Breast epithelium (tissue), 3 donors: ENCODE data around the gene NHLRC4.

ENCODE experiments used
- CTCF ChIP-seq, 3 donors: fragments of 450-650 bp; IDR thresholded peaks; one replicate each; pipeline ENCODE4 v1.5.1; 2016 to 2017; ENCODE audit warnings: antibody characterized with exemption in 3 of 3, mild to moderate bottlenecking in 3 of 3, moderate library complexity in 3 of 3
- POLR2A ChIP-seq: fragments of 450-650 bp; IDR thresholded peaks from one replicate; pipeline ENCODE4 v1.6.1; 2016; ENCODE audit warnings: antibody characterized with exemption, mild to moderate bottlenecking, moderate library complexity
- POLR2AphosphoS5 ChIP-seq, 3 donors: sonication (generic); formaldehyde crosslinking; IDR thresholded peaks; one replicate each; pipeline ENCODE4 v1.6.1; 2017; ENCODE audit warnings: antibody characterized with exemption in 3 of 3

GRCh38 chr16:578870-579405 is 12.1 kb downstream of the NHLRC4 start:
- peak in 2 of 3 donors; percentile 9 to 29 for TF ChIP-seq CTCF (IDR thresholded peaks at IDR 0.05)
- TF ChIP-seq POLR2A = no peak
- TF ChIP-seq POLR2AphosphoS5 (IDR thresholded peaks at IDR 0.05) = no peak
